CD14-positive monocyte (primary cell): Measurements from ENCODE around the gene NUP54. TPM values are rescaled to one million over a fixed set of nuclear protein-coding genes. Genes with fewer than 3 reads are reported as not detected.

Experiments used
- DNase-seq, 3 donors: peaks; one replicate each; pipeline ENCODE4 v3.0.0-alpha.2; 2011 to 2022
- H2AFZ ChIP-seq: 2 replicates; pipeline ENCODE4 v1.6.0; 2012; ENCODE audit warnings: mild to moderate bottlenecking, low read depth, low read length, inconsistent platforms; ENCODE audit not compliant: insufficient read depth, poor library complexity, severe bottlenecking
- H3K27ac ChIP-seq, 2 donors: 1 replicate in 1 of 2; 2 replicates in 1 of 2; pipeline ENCODE4 v1.5.1; 2012 to 2013; ENCODE audit warnings: low read length in 2 of 2, control low read depth in 1 of 2, inconsistent platforms in 1 of 2, low read depth in 1 of 2, mild to moderate bottlenecking in 1 of 2
- H3K27me3 ChIP-seq, 2 donors: one replicate each; pipeline versions ENCODE4 v1.6.0 to v1.6.1; 2011 to 2013; ENCODE audit warnings: low read length in 2 of 2; ENCODE audit not compliant: control insufficient read depth in 2 of 2, insufficient read depth in 2 of 2
- H3K36me3 ChIP-seq, 2 donors: replicated peaks in 1 of 2; 1 replicate in 1 of 2; 2 replicates in 1 of 2; pipeline versions ENCODE4 v1.5.1 to v1.6.1; 2012 to 2013; ENCODE audit warnings: low read length in 2 of 2, control low read depth in 1 of 2, inconsistent platforms in 1 of 2, mild to moderate bottlenecking in 1 of 2; ENCODE audit not compliant: insufficient read depth in 2 of 2, control insufficient read depth in 1 of 2
- H3K4me1 ChIP-seq, 2 donors: 1 replicate in 1 of 2; 2 replicates in 1 of 2; pipeline versions ENCODE4 v1.5.1 to v1.6.1; 2012 to 2013; ENCODE audit warnings: low read length in 2 of 2, control low read depth in 1 of 2, inconsistent platforms in 1 of 2, mild to moderate bottlenecking in 1 of 2, moderate library complexity in 1 of 2; ENCODE audit not compliant: insufficient read depth in 2 of 2, control insufficient read depth in 1 of 2
- H3K4me2 ChIP-seq: replicated peaks from 2 replicates; pipeline ENCODE3; 2012; ENCODE audit warnings: low read length, moderate library complexity, mild to moderate bottlenecking; ENCODE audit not compliant: poor library complexity, severe bottlenecking; ENCODE audit errors: extremely low read depth
- H3K4me3 ChIP-seq, 3 experiments: fragments of 200-600 bp in 1 of 3; sonication (generic) in 1 of 3; replicated peaks in 1 of 3; 1 replicate in 2 of 3; 2 replicates in 1 of 3; pipeline ENCODE4 v1.5.1; 2011 to 2013; ENCODE audit warnings: low read length in 3 of 3, mild to moderate bottlenecking in 3 of 3, control low read depth in 2 of 3, low read depth in 2 of 3, inconsistent platforms in 1 of 3, moderate library complexity in 1 of 3
- H3K79me2 ChIP-seq: 2 replicates; pipeline ENCODE4 v1.6.0; 2012; ENCODE audit warnings: mild to moderate bottlenecking, control low read depth, inconsistent platforms, low read length, moderate library complexity; ENCODE audit not compliant: insufficient read depth
- H3K9ac ChIP-seq: 2 replicates; pipeline ENCODE4 v1.6.0; 2017; ENCODE audit warnings: low read length, mild to moderate bottlenecking; ENCODE audit not compliant: insufficient read depth, poor library complexity, severe bottlenecking
- H3K9me3 ChIP-seq, 2 donors: replicated peaks in 1 of 2; 1 replicate in 1 of 2; 2 replicates in 1 of 2; pipeline versions ENCODE4 v1.5.1 to v1.6.1; 2012 to 2013; ENCODE audit warnings: low read length in 2 of 2, control low read depth in 1 of 2; ENCODE audit not compliant: control insufficient read depth in 1 of 2, insufficient read depth in 1 of 2
- H4K20me1 ChIP-seq: 2 replicates; pipeline ENCODE4 v1.6.0; 2012; ENCODE audit warnings: mild to moderate bottlenecking, low read length, control low read depth, moderate library complexity; ENCODE audit not compliant: insufficient read depth
- H3K27ac Mint-ChIP-seq, 7 donors: one replicate each; pipeline ENCODE4 v1.8.0; 2020; ENCODE audit warnings: mild to moderate bottlenecking in 7 of 7, mixed read lengths in 7 of 7, moderate library complexity in 6 of 7, inconsistent platforms in 2 of 7
- H3K27me3 Mint-ChIP-seq, 3 donors: one replicate each; pipeline ENCODE4 v1.8.0; 2021 to 2022; ENCODE audit warnings: low read depth in 3 of 3, mild to moderate bottlenecking in 3 of 3, mixed read lengths in 3 of 3, moderate library complexity in 3 of 3, inconsistent platforms in 1 of 3
- H3K36me3 Mint-ChIP-seq, 2 donors: one replicate each; pipeline ENCODE4 v1.8.0; 2020; ENCODE audit warnings: mixed read lengths in 2 of 2, inconsistent platforms in 1 of 2, mild to moderate bottlenecking in 1 of 2
- H3K4me1 Mint-ChIP-seq: one replicate; pipeline ENCODE4 v1.8.0; 2020; ENCODE audit warnings: mild to moderate bottlenecking, mixed read lengths
- H3K4me3 Mint-ChIP-seq, 2 donors: one replicate each; pipeline ENCODE4 v1.8.0; 2020; ENCODE audit warnings: mild to moderate bottlenecking in 2 of 2, mixed read lengths in 2 of 2, moderate library complexity in 1 of 2
- H3K9me3 Mint-ChIP-seq, 7 donors: one replicate each; pipeline ENCODE4 v1.8.0; 2020 to 2022; ENCODE audit warnings: mixed read lengths in 7 of 7, mild to moderate bottlenecking in 6 of 7, moderate library complexity in 6 of 7, inconsistent platforms in 2 of 7
- WGBS: methylation state at CpG from one replicate; pipeline ENCODE4 v1.1.5; 2013; ENCODE audit warnings: missing lambda C conversion rate; ENCODE audit not compliant: insufficient coverage; 5-methylcytosine and 5-hydroxymethylcytosine counted together
- intact Hi-C, 2 donors: fragments of 100-400 bp; cut with micrococcal nuclease; formaldehyde crosslinking; loops; one replicate each; pipeline versions ENCODE4 v1.15.0 to v1.15.1; 2023
- polyA plus RNA-seq, 3 donors: library from polyadenylated mRNA; depleted of rRNA in 1 of 3; unstranded in 2 of 3; stranded (reverse) in 1 of 3; fragments of 300-500 nt in 2 of 3; fragments of >200 nt in 1 of 3; fragmentation: Illumina TruSeq in 2 of 3; gene quantifications; 1 replicate in 2 of 3; 2 replicates in 1 of 3; pipeline ENCODE4 v1.2.3, GENCODE V29; 2012 to 2021
- TF ChIP-seq, protein P1 (sequence below): fragments of 200-600 bp; IDR thresholded peaks from one replicate; pipeline ENCODE4 v1.8.0; 2022; ENCODE audit warnings: antibody characterized with exemption, mild to moderate bottlenecking

NUP54 gene
- polyA plus RNA-seq, 3 donors, result 15.0 to 25.0 (median 16.2) TPM

GRCh38 chr4:76074468-76074867 is 73.7 kb downstream of the NUP54 start, which contains the start of gene ART3:
Gene ART3, plus strand, starts transcription at chr4:76074709. Its CDS starts 1,181 bp downstream, at chr4:76075890.
- Mint-ChIP-seq H3K4me3 (no peak within 1 kb of the TSS), H3K9me3 (peaks cover 0 to 2% (median 0%) of the 10 kb centered on the region in 7 donors), H3K4me1 (peaks cover 8% of the 10 kb centered on the region), H3K27ac (no peak within 1 kb of the TSS), H3K27me3 (peaks cover 0 to 6% (median 4%) of the 10 kb centered on the region in 3 donors), H3K36me3 (no peaks in the 10 kb centered on the region)
- no peak for DNase-seq
- no peak within 1 kb of the TSS for H3K4me2 ChIP-seq
- no peaks in the 10 kb centered on the region for H3K79me2 ChIP-seq
- H3K4me3 ChIP-seq, result no peak within 1 kb of the TSS
- H3K9ac ChIP-seq, result no peak within 1 kb of the TSS
- no peak within 1 kb of the TSS for H3K27ac ChIP-seq
- H3K27me3 ChIP-seq, result no peaks in the 10 kb centered on the region
- intact Hi-C loops, result no loop called here
- no peaks in the 10 kb centered on the region for H4K20me1 ChIP-seq
- no CpG with 5 or more reads among the region's 1 CpG for WGBS
- peaks cover 0 to 3% of the 10 kb centered on the region in 2 donors for H3K4me1 ChIP-seq
- H3K36me3 ChIP-seq, result no peaks in the 10 kb centered on the region
- H2AFZ ChIP-seq, result no peak within 1 kb of the TSS
- H3K9me3 ChIP-seq, result no peaks in the 10 kb centered on the region
- TF ChIP-seq, protein P1, sequence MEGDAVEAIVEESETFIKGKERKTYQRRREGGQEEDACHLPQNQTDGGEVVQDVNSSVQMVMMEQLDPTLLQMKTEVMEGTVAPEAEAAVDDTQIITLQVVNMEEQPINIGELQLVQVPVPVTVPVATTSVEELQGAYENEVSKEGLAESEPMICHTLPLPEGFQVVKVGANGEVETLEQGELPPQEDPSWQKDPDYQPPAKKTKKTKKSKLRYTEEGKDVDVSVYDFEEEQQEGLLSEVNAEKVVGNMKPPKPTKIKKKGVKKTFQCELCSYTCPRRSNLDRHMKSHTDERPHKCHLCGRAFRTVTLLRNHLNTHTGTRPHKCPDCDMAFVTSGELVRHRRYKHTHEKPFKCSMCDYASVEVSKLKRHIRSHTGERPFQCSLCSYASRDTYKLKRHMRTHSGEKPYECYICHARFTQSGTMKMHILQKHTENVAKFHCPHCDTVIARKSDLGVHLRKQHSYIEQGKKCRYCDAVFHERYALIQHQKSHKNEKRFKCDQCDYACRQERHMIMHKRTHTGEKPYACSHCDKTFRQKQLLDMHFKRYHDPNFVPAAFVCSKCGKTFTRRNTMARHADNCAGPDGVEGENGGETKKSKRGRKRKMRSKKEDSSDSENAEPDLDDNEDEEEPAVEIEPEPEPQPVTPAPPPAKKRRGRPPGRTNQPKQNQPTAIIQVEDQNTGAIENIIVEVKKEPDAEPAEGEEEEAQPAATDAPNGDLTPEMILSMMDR, result no peak

DNA sequence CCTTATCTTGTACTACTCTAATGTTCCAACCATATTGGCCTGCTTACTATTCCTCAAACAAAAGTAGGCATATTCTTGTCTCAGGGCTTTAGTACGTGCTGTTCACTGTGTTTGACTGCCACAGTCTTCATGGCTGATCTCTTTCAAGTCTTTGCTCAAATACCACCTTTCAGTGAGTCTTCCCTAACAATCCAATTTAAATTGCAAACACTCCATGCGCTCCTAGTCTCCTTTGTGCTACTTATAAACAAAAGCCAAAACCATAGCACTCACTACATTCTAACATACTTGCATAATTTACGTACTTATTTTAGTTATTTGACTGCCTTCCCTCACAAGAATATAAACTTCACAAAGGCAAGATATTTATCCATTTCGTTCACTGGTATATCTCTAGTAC is 75.4 kb downstream of the NUP54 start:
- Mint-ChIP-seq H3K4me1 (peaks cover 8% of the 10 kb centered on the region), H3K4me3 (no peak overlapping the region), H3K9me3 (peaks cover 0 to 2% (median 0%) of the 10 kb centered on the region in 7 donors), H3K36me3 (no peaks in the 10 kb centered on the region), H3K27me3 (peaks cover 0 to 5% (median 0%) of the 10 kb centered on the region in 3 donors), H3K27ac (no peak overlapping the region)
- no peak overlapping the region for H3K9ac ChIP-seq
- H3K27me3 ChIP-seq, result no peaks in the 10 kb centered on the region
- no peak overlapping the region for H3K4me3 ChIP-seq
- H3K27ac ChIP-seq, result no peak overlapping the region
- no peak overlapping the region for H2AFZ ChIP-seq
- H3K4me2 ChIP-seq, result no peak overlapping the region
- 100% methylated on average over 2 of the region's 4 CpGs for WGBS
- H3K36me3 ChIP-seq, result no peaks in the 10 kb centered on the region
- TF ChIP-seq, protein P1, result no peak
- intact Hi-C loops, result no loop called here
- no peaks in the 10 kb centered on the region for H3K79me2 ChIP-seq
- no peak for DNase-seq
- no peaks in the 10 kb centered on the region for H4K20me1 ChIP-seq
- H3K9me3 ChIP-seq, result no peaks in the 10 kb centered on the region
- H3K4me1 ChIP-seq, result peaks cover 0 to 3% of the 10 kb centered on the region in 2 donors
